Occipital lobe (tissue), 2 donors: Measurements from ENCODE around the gene UBE2O. TPM values are rescaled to one million over a fixed set of nuclear protein-coding genes. Genes with fewer than 3 reads are reported as not detected.
"Not testable (repeated sequence)": the region's sequence is repeated elsewhere in the genome, so short reads cannot be mapped to it uniquely, and the experiment has no call there.

Experiments used
- DNase-seq: peaks from one replicate; lab custom pipeline; 2025; lab: John Stamatoyannopoulos, UW
- total RNA-seq: library from RNA; depleted of rRNA; stranded (reverse); fragments of >200 nt; gene quantifications from one replicate; pipeline ENCODE4 v1.2.3, GENCODE V29; 2014

The UBE2O gene
- total RNA-seq, 1 donor from 2014 or later: 30.3 TPM

GRCh38 chr17:76350463-76350862, 102.5 kb downstream of the UBE2O start:
- DNase-seq: no peak

- not testable (repeated sequence) for DNase-seq
Measured at GRCh38 chr17:76346936-76347335, 106.0 kb downstream of the UBE2O start.

DNA sequence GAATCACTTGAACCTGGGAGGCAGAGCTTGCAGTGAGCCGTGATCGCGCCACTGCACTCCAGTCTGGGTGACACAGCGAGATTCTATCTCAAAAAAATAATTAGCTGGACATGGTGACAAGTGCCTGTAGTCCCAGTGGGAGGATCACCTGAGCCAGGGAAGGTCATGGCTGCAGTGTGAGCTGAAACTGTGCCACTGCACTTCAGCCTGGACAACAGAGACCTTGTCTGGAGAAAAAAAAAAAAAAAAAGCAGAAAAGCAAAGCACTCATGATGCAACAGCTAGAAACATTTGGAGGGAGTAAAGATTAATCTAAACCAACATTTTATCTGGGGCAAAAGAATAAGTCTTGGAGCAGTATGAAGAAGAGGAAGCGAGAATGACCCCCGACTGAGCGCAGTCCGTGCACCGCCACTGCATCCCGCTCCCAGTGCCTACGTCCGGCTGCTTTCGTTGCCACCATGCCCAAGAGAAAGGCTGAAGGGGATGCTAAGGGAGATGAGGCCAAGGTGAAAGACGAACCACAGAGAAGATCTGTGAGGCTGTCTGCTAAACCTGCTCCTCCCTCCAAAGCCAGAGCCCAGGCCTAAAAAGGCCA, 107.5 kb downstream of the UBE2O start:
- no peak for DNase-seq

DNA sequence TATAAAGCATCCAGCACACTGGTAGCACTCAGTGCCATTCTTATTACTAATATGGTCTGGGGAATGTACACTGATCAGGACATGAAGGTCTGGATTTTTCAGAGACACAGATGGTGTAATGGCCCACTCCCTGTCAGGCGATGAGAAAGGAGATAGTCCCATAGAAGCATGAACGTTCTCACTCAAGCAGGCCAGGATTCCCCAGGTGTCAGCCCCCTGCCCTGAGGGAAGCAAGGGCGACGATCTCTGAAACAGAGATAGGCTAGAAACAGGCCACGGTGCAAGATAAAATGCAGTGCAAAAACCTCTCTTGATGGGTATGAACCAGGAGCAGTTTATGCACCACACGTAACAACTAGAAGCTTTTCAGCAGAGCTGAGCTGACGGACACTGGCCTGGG, 109.8 kb downstream of the UBE2O start:
- no peak for DNase-seq

DNA sequence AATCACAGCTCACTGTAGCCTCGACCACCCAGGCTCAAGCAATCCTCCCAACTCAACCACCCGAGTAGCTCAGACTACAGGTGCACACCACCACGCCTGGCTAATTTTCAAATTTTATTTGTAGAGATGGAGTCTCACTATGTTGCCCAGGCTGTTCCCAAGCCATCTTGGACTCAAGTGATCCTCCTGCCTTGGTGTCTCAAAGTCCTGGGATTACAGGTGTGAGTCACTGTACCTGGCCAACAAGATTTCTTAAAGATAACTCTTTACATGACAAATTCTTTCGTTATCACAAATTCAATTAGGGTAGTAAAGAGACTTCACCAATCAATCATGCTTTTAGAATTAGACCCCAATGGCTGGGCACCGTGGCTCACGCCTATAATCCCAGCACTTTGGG, 111.7 kb downstream of the UBE2O start:
- DNase-seq: no peak

Other genes starting within 250 kb of the UBE2O start
- gene RNF157, start 212.7 kb downstream of the UBE2O start, total RNA-seq: 17.5 TPM
- gene UBALD2, start 187.8 kb downstream of the UBE2O start, total RNA-seq: 2.8 TPM
- 6.1 TPM for gene QRICH2, start 144.9 kb downstream of the UBE2O start, total RNA-seq
- gene PRPSAP1, start 99.2 kb downstream of the UBE2O start, total RNA-seq: 44.6 TPM
- gene SPHK1, start 68.5 kb downstream of the UBE2O start, total RNA-seq: 0.78 TPM
- gene AANAT, start 14.5 kb upstream of the UBE2O start, total RNA-seq: not detected
- 2.2 TPM for gene RHBDF2, start 48.3 kb upstream of the UBE2O start, total RNA-seq
- 1.2 TPM for gene CYGB, start 84.6 kb upstream of the UBE2O start, total RNA-seq
- gene PRCD, start 86.9 kb upstream of the UBE2O start, total RNA-seq: 1.9 TPM
- not detected for gene ST6GALNAC2, start 132.7 kb upstream of the UBE2O start, total RNA-seq
- 1.7 TPM for gene ST6GALNAC1, start 190.6 kb upstream of the UBE2O start, total RNA-seq